ENCODE measurements around the gene ARHGEF19. TPM values are rescaled to one million over a fixed set of nuclear protein-coding genes. Genes with fewer than 3 reads are reported as not detected.

The ARHGEF19 gene
- total RNA-seq, 1 donor from 2014 or later = 15.6 TPM

DNA sequence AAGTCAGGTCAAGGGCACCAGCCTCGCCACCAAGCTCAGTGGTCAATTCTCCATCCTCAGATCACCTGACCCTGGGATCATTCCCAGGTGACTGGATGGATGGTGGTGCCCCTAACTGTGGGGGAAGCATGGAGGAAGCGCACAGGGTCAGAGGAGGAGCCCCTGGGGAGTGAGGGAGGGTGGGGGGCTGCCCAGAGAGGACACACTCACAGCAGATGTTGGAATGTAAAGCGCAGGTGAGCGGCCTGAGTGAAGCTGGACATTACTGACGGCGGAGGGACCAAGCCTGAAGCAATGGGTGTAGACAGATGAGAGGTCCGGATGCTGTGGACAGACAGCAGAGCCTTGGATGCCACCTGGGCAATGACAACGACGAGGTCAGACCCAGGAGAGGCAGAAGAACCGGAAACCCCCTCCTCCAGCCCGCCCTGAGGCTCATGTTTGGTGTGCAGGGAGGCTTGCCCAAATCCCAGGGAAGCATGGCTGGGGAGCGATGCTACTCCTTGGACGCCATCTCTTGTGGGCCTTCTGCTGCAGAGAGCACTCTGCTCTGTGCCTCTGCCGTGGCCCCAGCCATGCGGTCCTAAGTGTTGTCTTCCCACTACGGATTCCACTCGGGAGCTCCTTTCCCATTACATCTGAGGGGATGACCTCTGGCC lies 30.2 kb upstream of the ARHGEF19 start:
- Histone ChIP-seq H3K4me3 (no peak overlapping the region), H3K36me3 (peaks cover 17% of the 10 kb centered on the region), H3K4me1 (peaks cover 17% of the 10 kb centered on the region), H3K27me3 (ENCODE audit: low read depth) (no peaks in the 10 kb centered on the region), H3K27ac (no peak overlapping the region), H3K9me3 (no peaks in the 10 kb centered on the region)
- TF ChIP-seq, protein P1, sequence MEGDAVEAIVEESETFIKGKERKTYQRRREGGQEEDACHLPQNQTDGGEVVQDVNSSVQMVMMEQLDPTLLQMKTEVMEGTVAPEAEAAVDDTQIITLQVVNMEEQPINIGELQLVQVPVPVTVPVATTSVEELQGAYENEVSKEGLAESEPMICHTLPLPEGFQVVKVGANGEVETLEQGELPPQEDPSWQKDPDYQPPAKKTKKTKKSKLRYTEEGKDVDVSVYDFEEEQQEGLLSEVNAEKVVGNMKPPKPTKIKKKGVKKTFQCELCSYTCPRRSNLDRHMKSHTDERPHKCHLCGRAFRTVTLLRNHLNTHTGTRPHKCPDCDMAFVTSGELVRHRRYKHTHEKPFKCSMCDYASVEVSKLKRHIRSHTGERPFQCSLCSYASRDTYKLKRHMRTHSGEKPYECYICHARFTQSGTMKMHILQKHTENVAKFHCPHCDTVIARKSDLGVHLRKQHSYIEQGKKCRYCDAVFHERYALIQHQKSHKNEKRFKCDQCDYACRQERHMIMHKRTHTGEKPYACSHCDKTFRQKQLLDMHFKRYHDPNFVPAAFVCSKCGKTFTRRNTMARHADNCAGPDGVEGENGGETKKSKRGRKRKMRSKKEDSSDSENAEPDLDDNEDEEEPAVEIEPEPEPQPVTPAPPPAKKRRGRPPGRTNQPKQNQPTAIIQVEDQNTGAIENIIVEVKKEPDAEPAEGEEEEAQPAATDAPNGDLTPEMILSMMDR (IDR thresholded peaks at IDR 0.05) = no peak
- DNase-seq = no peak
- ATAC-seq = no peak
- intact Hi-C loops (cut with DNase I) = no loop called here

DNA sequence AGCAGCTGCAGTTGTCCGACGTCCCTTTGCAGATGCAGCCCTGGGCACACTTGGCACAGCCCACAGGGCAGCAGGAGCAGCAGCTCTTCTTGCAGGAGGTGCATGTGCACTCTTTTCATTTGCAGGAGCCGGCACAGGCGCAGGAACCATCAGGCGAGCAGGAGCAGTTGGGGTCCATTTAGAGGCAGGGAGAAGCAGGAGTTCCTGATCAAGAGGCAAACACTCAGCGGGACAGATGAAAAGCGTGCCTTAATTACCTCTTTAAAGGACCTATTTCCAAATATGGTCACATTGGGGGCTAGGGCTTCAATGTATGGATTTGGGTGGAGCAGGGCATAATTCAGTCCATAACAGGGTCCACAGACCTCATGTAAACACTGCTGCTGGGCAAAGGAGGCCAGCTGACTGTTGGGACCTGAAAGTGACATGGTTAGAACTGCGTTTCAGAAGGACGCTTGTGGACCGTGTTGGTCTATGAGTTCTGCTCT lies 28.8 kb upstream of the ARHGEF19 start:
- Histone ChIP-seq H3K27me3 (ENCODE audit: low read depth) (no peaks in the 10 kb centered on the region), H3K27ac (no peak overlapping the region), H3K4me1 (peaks cover 21% of the 10 kb centered on the region), H3K36me3 (peaks cover 8% of the 10 kb centered on the region), H3K4me3 (no peak overlapping the region), H3K9me3 (no peaks in the 10 kb centered on the region)
- DNase-seq (peak; percentile 24), ATAC-seq (no peak)
- intact Hi-C loops (cut with DNase I) = no loop called here
- TF ChIP-seq, protein P1 (IDR thresholded peaks at IDR 0.05) = no peak

DNA sequence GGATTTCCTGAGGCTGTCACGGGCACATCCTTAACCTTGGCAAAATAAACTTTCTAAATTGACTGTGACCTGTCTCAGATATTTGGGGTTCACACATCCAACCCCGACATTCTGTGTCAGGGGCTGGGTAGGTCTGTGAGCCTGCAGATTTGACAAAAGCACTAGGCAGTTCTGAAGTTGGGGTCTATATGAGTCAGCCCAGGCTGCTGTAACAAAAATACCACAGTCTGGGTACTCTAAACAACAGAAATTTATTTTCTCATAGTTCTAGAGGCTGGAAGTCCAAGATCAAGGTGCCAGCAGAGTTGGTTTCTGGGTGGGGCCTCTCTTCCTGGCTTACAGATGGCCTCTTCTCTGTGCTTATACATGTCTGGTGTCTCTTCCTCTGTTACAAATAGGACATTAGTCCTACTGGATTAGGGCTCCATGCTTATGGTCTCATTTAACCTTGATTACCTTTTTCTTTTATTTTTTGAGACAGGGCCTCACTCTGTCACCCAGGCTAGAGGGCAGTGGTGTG lies 27.6 kb upstream of the ARHGEF19 start:
- Histone ChIP-seq H3K9me3 (no peaks in the 10 kb centered on the region), H3K4me1 (peaks cover 26% of the 10 kb centered on the region), H3K27ac (no peak overlapping the region), H3K36me3 (no peaks in the 10 kb centered on the region), H3K4me3 (no peak overlapping the region), H3K27me3 (ENCODE audit: low read depth) (no peaks in the 10 kb centered on the region)
- intact Hi-C loops (cut with DNase I) = no loop called here
- TF ChIP-seq, protein P1 (IDR thresholded peaks at IDR 0.05) = no peak
- DNase-seq = no peak
- ATAC-seq = no peak

DNA sequence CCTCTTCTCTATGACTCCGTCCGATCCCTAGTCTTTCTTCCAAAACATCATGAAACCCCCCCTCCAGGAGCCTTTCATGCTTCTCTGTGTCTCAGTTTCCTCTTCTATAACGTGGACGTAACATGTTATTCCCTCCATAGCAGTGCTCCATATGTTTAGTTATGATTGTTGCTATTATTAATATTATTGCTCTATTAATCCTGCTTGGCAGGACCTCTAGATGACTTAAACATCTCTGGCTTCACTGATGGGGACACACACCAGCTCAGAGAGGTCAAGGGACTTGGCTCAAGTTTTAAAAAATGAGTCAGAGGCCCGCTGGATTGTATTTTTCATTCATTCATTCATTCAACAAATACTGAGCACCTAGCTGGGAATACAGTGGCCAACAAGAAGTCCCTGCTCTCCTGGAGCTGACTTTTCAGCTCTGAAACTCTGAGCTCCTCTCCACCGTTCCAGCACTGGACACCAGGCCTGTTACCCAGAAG lies 24.9 kb upstream of the ARHGEF19 start:
- no peak for ATAC-seq

DNA sequence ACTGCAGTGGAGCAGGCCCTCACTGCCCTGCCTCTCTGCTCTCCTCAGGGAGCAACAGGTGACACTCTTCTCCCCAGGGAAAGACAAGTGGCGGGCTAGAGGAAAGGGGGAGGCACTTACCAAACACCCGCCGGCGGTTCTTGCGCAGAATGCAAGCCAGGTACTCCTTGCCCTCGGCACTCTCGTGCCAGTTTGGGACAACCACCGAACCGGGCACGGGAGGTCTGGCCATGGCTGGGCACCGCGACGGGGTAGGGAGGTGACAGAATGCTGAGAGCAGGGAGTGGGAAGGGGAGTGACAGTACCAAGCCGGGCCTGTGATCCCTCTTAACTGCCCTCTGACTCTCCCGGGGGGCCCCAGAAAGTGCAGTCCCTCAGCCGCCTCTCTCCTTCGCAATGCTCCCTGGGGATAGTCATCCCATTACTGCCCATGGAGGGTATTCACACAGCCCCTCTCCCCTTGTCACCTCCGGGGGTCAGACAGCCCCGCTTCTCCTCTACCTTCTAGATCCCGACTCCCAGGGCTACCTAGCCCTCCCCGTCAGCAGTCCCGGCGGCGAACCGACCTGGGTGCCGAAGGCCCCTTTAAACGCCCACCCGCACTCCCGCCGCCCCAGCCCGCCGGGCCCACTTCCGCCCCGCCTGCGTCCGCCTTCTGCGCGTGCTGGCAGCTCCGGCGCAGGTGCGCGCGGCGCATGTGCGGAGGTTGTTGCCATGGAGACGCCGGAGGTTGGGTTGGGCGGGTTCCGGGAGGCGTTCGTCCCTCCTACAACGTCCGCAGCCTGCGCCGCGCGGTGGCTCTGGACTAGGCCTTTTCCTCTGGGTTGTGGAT lies 24.3 kb upstream of the ARHGEF19 start, which contains the start of gene CPLANE2:
TSS of gene CPLANE2 (minus strand) at position 673 of the 832 bp plus-strand sequence. CDS start at position 232, 441 bp downstream.
- TF ChIP-seq, protein P1 (IDR thresholded peaks at IDR 0.05) = no peak
- DNase-seq = peak; percentile 97
- Histone ChIP-seq H3K4me1 (peaks cover 21% of the 10 kb centered on the region), H3K9me3 (no peaks in the 10 kb centered on the region), H3K27ac (peak within 1 kb of the TSS; percentile 92), H3K4me3 (peak within 1 kb of the TSS; percentile 77), H3K36me3 (no peaks in the 10 kb centered on the region), H3K27me3 (ENCODE audit: low read depth) (no peaks in the 10 kb centered on the region)
- ATAC-seq = peak; percentile 96 to 98
- intact Hi-C loops (cut with DNase I) = no loop called here

More for the DNA sequence above, 24.9 kb upstream of the ARHGEF19 start:
- no peaks in the 10 kb centered on the region for H3K9me3 ChIP-seq
- H3K27ac ChIP-seq = peak overlapping the region; percentile 92
- H3K4me3 ChIP-seq = peak overlapping the region; percentile 77
- no peak for DNase-seq
- no peaks in the 10 kb centered on the region for H3K36me3 ChIP-seq
- TF ChIP-seq, protein P1 (IDR thresholded peaks at IDR 0.05) = no peak
- intact Hi-C loops (cut with DNase I) = no loop called here
- H3K27me3 ChIP-seq (ENCODE audit: low read depth) = no peaks in the 10 kb centered on the region
- peaks cover 21% of the 10 kb centered on the region for H3K4me1 ChIP-seq

Data from lower lobe of right lung (tissue), 2 donors.